Stimulated activated CD4-positive, alpha-beta T cell treated with anti-CD3 and anti-CD28 coated beads, Interleukin-15, amount 100 ng/mL, for 48 hours (primary cell): Measurements from ENCODE around the gene WNT9B.

Experiments
- DNase-seq, 2 donors: peaks; one replicate each; pipeline ENCODE4 v3.0.0-alpha.2; 2020; ENCODE audit warnings: low read depth in 2 of 2

The WNT9B gene

DNA sequence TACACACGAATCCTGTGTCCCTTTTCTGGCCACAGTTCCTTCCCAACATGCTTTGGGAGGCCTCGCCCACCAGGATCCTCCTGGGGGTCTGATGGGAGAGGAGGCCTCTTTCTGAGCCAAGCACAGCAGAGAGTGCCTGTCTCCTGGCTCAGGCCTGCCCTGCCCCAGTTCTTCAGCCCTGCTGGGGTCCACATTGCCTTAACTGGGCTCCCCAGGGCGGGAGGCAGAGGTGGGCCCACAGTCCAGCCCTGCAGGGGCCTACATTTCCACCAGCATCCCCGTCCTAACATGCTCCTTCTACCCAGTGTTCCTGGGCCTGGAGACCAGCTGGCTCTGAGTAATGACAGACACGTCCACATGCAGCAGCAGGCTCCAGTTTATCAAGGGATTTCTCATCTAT, 29.6 kb downstream of the WNT9B start:
- DNase-seq, result no peak

DNA sequence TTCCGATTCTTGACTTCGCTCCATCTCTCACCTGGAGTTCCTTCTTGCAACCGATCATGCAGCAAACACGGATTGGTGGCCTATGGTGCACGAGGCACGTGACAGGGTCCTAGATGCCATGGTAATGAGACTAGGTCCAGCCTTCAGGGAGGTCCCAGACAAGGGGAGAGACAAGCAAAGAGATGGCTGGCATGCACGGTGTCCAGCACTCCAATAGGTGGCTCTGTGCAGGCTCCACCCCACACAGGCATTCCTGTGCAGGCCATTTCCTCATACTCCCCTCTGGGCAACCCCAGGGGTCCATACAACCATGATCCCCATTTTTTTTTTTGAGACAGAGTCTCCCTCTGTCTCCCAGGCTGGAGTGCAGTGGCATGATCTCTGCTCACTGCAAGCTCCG, 31.3 kb downstream of the WNT9B start:
- no peak for DNase-seq

DNA sequence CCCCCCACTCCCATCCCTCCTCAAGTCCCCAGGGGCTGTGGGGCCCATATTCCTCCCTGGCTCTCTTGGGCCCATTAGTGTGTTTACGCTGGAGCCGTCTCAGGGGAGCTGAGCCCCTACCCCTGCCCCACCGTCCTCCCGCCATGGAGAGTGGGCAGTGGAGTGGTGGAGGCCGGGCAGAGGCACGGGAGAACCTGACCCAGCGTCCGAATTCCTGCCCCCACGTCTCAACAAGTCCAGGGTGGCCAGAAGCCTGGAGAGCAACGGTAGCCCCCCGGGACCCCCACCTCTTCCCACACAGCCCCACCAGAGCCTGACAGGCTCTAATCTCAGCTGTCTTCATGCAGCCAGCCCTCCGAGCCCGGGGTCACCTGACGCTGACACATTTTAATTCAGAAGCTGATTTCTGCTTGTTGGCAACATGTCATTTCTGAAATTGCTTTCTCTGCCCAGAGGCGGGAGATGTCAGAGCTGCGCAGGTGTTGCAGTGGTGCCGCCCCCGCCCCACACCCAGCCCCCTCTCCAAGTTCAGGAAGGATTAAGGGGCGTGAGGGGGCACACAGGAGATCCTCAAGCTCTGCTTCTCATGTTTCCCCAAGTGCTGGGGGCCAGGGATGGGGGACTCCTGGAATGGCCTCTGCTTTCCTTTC, 32.6 kb downstream of the WNT9B start:
- no peak for DNase-seq

DNA sequence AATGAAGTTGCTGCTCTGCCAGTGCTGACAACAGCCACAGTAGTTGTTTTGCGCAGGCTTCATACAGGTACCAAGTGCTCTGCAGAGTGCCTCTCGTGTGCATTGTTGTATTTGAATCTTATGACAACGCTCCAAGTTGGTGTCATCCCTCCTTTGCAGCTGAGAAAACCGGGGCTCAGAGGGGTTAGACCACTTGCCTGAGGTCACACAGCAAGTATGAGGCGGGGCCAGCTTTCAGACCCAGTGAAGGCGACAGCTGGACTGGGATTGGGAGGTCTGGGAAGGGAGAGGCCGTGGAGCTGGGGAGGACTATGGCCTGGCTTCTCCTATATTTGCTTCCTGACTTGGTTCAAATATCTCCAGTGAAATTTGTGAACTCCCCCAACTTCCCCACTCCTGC, 33.2 kb downstream of the WNT9B start:
- no peak for DNase-seq

DNA sequence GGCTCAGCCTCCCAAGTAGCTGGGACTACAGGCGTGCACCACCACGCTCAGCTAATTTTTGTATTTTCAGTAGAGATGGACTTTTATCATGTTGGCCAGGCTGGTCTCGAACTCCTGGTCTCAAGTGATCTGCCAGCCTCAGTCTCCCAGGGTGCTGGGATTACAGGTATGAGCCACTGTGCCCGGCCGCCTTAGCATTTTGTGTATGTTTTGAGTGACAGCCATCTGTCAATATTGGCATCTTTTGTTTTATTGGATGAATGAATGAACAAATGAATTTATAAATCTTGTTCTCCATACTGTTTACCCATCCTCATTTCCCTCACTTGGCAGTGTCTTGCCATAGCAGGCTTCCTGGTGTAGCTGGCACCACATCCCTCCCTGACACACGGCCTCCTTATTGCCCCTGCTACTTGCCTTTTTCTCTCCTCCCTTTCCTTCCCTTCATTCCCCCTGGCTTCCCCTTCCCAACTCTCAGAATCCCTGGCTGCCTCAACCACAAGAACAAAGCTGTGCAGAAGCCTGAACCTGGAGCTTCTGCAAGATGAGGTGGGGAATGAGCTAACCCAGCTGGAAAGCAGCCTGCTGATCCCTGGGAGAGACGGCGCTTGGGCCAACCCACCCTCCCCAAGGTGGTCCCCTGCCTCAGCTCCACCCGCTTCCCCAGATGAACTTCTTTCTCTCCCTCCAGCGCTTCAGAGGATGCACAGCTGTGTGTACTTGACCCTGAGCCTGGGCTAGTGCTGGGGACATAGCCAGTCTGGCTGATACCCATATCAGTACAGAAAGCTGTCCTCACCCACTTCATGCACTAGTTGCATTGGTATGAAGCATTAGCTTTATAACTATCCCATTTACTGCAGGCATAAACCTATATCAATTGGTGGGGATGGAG, 34.3 kb downstream of the WNT9B start:
- DNase-seq, result no peak

DNA sequence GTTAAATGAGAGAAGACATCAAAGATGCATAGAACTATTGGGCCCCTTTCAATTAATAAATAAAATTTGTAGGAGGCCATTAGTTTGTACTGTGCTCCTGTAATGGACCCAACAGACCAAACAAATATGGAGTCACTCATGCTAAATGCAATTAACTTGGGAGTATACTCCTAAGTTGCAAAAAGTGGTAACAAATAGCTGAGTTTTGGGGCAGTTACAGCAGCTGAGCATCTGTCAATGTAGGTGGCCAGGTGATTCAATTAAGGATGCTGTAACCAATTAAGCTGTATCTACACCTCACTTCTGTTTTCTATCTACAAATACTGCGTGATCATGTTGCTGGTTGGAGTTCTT, 34.9 kb downstream of the WNT9B start:
- no peak for DNase-seq

DNA sequence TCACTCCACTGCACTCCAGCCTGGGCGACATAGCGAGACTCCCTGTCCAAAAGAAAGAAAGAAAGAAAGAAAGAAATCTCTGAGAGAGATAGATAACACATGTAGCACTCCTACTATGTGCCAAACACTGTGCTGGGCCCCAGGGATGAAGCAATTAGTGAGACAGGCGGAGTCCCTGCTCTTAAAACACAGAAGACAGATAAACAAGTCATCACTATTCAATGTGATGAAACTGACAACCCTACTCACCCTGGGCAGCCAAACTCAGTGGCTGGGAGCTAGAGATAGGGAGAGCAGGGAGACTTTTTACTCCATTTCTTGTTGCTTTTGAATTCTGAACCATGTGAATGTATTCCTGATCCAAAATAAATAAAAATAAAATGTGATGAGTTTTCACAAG, 36.3 kb downstream of the WNT9B start:
- no peak for DNase-seq

DNA sequence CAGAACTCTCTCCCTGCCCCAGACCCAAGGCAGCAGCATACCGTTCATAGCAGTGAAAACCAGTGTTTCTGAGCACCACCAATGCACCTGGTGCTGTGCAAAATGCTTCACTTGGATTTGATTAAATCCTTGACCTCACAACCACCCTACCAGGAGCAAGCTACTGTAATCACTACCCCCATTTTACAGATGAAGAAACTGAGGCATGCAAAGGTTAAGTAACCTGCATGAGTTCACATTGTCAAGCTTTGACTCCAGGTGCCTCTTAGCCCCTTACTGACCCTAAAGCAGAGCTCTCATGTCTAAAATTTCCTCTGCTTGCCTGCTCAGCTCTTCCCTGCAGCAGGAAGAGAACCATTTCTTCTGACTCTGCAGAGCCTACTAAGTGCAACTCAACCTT, 37.3 kb downstream of the WNT9B start:
- DNase-seq, result no peak

DNA sequence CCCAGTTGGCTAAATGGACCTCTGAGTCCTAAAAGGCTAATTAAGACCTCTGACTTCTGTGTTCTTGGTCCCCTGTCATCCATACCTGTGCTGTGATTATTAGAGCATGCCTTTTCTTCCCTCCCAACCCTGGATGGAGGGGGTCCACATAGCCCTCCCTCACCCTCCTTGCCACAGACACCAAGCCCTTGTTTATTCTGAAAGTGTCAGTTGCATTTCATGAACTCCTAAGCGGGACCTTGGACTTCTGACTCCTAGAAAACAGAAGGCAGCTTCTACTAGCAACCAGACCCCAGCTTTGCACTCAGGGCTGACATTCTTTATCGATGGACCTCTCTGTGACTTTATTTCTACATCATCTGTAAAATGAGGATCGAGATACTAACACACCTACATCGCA, 38.1 kb downstream of the WNT9B start:
- no peak for DNase-seq

DNA sequence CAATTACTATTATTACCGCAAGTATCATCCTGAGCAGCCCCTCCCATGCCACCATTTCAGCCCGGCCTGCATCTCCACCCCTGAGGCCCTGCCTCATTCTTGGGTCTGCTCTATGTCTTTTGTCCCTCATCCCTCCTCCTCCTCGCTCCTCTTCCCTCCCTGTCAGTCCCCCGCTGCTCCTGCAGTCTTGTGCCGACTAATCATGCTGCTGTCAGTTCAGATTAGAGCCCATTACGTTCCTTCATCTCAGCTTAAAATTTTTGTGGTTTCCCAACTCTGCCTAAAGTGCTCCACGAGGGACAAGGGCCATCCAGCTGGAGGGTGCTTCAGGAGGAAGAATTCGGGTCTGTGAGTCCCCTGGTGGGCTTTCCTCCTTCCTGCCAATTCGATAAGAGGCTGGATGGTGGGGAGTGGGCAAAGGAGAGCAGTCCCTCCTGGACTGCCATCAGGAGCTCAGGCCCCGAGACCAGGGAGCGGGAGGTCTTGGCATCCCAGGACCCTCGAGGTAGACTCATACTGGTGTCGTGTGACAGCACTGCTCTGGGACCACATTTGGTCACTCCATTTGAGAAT, 38.7 kb downstream of the WNT9B start:
- no peak for DNase-seq

DNA sequence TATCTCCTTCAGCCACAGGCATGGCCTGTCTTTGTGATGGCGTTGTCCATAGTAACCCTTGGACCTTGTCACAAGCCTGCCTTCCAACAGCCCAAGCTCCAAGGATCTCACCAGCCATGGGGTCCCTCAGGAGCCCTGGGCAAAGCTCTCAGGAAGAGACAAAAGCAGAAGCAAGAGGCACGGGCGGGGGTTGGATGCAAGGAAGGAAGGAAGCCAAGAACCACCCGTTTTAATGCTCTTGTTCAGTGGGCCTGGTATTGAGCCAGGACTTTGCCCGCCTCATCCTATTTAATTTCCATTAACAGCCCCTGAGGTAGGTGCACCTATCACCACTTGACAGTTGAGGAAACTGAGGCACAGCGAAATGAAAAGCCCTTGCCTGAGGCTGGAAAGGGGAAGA, 39.3 kb downstream of the WNT9B start:
- DNase-seq, result no peak

DNA sequence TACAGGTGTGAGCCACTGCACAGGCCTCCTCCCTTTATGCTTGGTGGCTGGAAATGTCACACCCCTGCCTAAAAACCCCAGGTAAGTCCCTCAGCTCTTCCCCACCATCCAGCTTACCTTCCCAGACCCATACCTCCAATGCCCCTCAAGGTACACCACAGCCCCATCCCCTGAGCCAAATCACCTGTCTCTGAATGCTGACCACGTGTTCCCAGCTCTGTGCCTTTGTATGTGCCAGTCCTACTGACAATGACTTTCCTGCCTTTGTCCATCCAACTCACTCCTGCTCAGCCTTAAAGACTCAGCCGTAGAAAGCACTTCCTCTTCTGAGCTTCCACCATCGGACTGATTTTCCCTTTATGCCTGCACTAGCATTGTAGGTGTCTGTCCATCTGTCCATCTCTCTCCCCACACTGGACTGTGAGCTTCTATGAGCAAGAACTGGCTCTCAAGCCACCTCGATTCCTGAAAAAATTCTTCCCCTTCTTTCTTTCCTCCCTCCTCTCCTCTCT, 40.9 kb downstream of the WNT9B start:
- no peak for DNase-seq

DNA sequence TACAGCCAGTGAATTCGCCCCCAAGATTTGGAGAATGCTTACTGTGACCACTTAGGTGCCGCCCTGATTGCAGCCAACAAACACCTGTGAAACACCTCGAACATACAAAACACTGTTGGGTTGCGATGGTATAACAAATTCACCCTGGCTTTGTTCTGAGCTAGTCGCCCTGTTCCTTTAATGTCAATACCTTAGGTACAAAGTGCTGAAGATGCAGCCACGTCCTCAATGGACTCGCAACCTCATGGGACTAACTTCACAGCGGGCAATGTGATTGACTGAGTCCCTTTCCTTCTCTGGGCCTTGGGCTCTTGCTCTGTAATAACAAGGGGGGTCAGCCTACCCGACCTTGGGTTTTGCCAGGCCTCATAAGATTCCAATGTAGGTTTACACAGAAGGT, 42.6 kb downstream of the WNT9B start:
- DNase-seq, result no peak

DNA sequence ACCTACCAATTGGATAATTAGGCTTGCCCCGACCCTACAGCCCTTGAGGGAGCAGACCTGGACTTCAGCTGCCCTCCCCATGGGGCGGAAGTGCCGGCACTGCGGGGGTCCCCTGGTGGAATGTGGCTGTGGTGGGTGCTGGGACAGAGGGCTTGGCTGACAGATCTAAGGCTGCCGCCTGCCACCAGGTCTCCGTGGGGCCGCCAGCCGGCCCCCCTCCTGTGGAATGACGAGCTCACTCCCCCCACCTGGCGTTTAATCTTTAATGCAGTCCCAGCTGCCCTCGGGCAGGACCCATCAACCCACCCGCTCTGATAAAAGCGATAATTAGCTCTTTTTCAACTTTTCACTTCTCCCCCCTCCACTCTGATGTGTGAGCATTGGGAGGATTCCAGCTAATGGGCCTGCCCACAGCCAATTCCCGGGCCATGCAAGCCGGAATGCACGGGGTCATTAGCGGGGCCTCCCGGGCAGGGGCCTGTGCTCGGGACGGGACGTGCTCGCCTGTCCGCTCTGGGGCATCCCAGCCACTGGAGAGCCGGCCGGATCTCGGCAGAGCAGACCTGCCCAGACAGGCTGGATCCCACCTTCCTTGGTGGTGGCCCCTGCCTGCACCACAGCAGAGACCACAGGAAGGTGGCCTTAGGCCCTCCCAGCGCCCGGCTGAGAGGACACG, 43.2 kb downstream of the WNT9B start:
- no peak for DNase-seq

DNA sequence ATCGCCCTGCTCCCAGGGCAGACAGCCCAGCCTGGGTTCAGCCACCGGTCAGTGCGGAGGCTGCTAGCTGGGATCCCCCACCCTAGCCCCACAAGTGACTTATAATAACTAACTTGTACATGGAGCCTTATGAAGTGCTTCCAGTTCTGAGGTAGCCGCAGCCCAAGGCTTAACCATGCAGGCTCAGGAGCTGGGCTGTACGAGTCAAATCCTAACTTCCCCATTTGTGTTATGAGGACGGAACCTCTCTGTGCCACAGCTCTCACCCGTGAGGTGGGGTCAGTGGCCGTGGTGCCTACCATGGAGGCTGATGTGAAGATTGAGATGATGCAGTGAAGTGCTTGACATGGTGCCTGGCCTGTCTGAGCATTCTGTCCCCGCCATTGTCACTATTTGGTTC, 43.8 kb downstream of the WNT9B start:
- no peak for DNase-seq

DNA sequence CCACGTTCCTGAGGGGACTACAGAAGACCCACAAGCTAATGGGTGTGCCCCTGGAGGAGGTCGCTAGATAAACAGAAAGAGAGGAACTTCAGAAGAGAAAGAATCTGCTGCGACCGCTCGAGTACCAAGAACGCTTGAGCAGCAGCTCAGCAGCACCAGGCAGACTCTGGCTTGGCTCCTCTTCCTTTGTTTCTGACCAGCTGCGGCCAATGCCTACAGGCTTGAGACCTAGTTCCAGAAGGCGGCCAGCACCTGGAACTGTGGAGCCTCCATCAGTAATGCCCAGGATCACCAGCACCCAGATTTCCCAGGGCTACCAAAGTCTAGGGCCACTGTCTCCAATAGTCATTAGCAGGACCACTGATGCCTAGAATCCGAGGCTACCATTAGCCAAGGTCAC, 45.6 kb downstream of the WNT9B start:
- no peak for DNase-seq

DNA sequence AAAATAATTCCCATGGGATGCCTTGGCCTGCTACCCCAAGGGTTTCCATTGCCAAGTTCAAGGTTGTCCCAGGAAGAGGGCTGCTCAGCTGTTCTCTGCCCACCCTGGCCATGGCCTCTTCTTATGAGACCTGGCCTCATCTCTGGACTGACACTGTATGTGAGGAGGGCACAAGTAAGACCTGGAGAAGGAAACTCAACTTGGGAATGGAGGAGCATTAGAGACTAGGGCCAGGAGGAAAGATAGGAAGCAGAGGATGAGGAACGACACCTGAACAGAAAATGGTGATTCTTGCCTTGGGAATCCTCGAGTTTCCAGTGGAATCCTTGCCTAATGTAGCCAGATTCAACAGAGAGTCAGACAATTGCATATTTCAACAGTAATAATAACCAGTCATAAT, 47.0 kb downstream of the WNT9B start:
- DNase-seq, result no peak

DNA sequence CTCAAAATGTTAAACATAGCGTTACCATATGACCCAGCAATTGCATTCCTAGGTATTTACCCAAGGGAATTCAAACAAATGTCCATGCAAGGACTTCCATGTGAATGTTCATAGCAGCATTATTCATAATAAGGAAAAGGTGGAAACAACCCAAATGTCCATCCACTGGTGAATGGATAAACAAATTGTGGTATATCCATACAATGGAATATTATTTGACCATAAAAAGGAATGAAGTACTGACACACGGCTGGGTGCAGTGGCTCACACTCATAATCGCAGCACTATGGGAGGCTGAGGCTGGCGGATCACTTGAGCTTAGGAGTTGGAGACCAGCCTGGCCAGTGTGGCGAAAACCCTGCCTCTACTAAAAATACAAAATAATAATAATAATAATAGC, 47.5 kb downstream of the WNT9B start:
- DNase-seq, result no peak

DNA sequence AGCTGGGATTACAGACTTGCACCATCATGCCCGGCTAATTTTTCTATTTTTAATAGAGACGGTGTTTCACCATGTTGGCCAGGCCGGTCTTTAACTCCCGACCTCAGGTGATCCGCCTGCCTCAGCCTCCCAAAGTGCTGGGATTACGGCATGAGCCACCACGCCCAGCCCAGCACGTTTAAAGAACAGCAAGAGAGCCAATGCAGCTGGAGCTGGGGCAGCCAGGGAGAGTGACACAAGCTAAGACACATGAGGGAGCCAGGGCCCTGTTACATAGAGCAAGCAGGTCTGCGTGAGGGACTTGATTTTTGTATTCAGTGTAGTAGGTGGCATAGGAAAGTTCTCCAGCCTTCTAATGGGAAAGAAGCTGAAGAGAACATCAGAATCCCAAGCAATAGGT, 49.9 kb downstream of the WNT9B start:
- no peak for DNase-seq

DNA sequence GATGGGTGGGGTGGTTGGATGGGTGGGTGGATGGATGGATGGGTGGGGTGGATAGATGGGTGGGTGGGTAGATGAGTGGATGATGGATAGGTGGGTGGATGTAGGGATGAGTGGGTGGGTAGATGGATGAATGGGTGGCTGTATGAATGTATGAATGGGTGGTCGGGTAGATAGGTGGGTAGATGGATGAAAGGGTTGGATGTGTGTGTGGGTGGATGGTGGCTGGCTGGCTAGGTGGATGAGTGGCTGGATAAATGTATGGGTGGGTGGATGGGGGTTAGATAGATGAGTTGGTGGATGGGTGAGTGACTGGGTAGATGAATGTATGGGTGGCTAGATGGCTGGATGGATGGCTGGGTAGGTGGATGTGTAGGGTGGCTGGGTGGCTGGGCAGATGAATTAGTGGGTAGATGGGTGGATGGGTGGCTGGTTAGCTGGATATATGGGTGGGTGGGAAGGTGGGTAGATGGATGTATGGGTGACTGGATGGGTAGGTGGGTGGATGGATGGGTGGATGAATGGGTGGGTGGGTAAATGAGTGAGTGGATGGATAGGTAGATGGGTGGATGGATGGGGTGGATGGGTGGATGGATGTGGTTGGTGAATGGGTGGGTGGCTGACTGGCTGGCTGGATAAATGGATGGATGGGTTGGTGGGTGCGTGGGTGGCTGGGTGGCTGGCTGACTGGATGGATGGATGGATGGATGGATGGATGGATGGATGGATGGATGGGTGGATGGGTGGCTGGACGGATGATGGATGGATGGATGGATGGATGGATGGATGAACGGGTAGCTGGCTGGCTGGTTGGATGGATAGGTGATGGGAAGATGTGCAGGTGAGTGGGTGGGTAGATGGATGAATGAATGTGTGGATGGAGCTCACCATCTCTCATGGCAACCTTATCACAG, 52.6 kb downstream of the WNT9B start:
- DNase-seq, result no peak

DNA sequence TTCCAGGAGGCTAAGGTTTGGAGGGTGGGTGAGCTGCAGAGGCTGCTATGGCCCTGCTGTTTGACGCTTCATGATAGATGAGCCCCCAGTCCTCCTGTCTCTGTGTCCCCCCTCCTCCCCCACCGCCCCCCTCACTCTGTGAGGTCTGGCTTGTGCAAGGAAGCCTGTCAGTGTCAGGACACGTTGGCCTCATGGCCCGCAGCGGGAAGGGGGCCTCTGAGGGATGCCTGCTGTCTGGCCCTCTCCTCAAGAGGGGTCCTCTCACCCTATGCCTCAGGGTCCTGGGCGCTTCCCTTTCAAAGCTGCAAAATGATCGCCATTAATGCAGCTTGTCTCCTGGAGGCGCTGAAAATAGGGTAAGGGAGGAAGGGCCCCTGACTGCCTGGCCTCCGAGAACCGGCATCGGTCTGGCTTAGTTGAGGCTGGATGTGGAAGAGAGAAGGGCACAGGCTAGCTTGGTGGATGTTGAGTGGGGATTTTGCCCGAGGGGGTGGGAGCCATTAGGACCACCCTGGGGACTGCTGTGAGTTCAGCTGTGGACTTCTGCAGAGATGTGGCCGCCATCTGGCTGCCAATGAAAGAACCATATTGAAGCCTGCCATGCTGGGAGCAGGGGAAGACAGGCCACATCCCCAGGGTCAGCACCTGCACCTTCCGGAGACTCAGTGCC, 56.8 kb downstream of the WNT9B start:
- DNase-seq, result no peak
